Upper lobe of left lung (tissue), 4 donors: ENCODE data around the gene IL20RB.
"Not testable (repeated sequence)": the region's sequence is repeated elsewhere in the genome, so short reads cannot be mapped to it uniquely, and the experiment has no call there.

ENCODE experiments used
- EP300 ChIP-seq, 4 donors: sonication (generic); formaldehyde crosslinking; IDR thresholded peaks; one replicate each; pipeline ENCODE4 v1.5.1; 2017; ENCODE audit warnings: antibody characterized with exemption in 4 of 4, control low read depth in 2 of 4
- POLR2A ChIP-seq, 4 donors: fragments of 450-650 bp; IDR thresholded peaks; one replicate each; pipeline ENCODE4 v1.5.1; 2016 to 2017; ENCODE audit warnings: antibody characterized with exemption in 4 of 4, mild to moderate bottlenecking in 2 of 4
- POLR2AphosphoS5 ChIP-seq, 2 donors: sonication (generic); formaldehyde crosslinking; IDR thresholded peaks; one replicate each; pipeline ENCODE4 v1.5.1; 2017; ENCODE audit warnings: antibody characterized with exemption in 2 of 2
- TF ChIP-seq, protein P1 (sequence below), 6 experiments: fragments of 450-650 bp in 4 of 6; fragments of 200-600 bp in 2 of 6; sonication (generic) in 2 of 6; IDR thresholded peaks; one replicate each; pipeline ENCODE4 v1.5.1; 2016 to 2019; ENCODE audit warnings: antibody characterized with exemption in 6 of 6

DNA sequence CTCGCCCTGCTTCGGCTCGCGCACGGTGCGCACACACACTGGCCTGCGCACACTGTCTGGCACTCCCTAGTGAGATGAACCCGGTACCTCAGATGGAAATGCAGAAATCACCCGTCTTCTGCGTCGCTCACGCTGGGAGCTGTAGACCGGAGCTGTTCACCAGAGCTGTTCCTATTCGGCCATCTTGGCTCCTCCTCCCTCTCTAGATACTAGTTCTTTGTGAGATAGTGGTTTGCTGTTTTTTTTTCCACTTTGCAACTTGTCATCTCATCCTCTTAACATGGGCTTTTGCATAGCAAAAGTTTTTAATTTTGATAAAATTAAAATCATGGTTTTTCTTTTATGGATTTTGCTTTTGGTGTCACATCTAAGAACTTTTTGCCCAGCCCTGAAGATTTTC, 11.8 kb downstream of the IL20RB start:
- not testable (repeated sequence) for TF ChIP-seq POLR2A, EP300, POLR2AphosphoS5 (IDR thresholded peaks at IDR 0.05)
- TF ChIP-seq, protein P1, sequence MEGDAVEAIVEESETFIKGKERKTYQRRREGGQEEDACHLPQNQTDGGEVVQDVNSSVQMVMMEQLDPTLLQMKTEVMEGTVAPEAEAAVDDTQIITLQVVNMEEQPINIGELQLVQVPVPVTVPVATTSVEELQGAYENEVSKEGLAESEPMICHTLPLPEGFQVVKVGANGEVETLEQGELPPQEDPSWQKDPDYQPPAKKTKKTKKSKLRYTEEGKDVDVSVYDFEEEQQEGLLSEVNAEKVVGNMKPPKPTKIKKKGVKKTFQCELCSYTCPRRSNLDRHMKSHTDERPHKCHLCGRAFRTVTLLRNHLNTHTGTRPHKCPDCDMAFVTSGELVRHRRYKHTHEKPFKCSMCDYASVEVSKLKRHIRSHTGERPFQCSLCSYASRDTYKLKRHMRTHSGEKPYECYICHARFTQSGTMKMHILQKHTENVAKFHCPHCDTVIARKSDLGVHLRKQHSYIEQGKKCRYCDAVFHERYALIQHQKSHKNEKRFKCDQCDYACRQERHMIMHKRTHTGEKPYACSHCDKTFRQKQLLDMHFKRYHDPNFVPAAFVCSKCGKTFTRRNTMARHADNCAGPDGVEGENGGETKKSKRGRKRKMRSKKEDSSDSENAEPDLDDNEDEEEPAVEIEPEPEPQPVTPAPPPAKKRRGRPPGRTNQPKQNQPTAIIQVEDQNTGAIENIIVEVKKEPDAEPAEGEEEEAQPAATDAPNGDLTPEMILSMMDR (IDR thresholded peaks at IDR 0.05), result not testable (repeated sequence)
